Mesendoderm (in vitro differentiated cells): ENCODE data around the gene TMEM131.
"Not testable (repeated sequence)": the region's sequence is repeated elsewhere in the genome, so short reads cannot be mapped to it uniquely, and the experiment has no call there.

Source experiments
- DNase-seq: peaks from one replicate; pipeline ENCODE4 v3.0.0; 2013
- H2AK5ac ChIP-seq: 2 replicates; pipeline ENCODE4 v1.6.1; 2013; ENCODE audit warnings: low read length, inconsistent platforms
- H2BK120ac ChIP-seq: 2 replicates; pipeline ENCODE4 v1.6.1; 2013; ENCODE audit warnings: low read depth, mild to moderate bottlenecking, low read length, moderate library complexity, mixed read lengths
- H2BK15ac ChIP-seq: replicated peaks from 2 replicates; pipeline ENCODE4 v1.6.1; 2013; ENCODE audit warnings: low read depth, mild to moderate bottlenecking, moderate library complexity
- H2BK5ac ChIP-seq: 2 replicates; pipeline ENCODE4 v1.6.1; 2013; ENCODE audit warnings: low read length, inconsistent platforms
- H3K18ac ChIP-seq: 2 replicates; pipeline ENCODE4 v1.6.1; 2013; ENCODE audit warnings: mild to moderate bottlenecking, low read length, mixed read lengths
- H3K23ac ChIP-seq: one replicate; pipeline ENCODE4 v1.6.1; 2013; ENCODE audit warnings: low read length
- H3K27ac ChIP-seq: 2 replicates; pipeline ENCODE4 v1.5.1; 2013; ENCODE audit warnings: low read depth, mild to moderate bottlenecking, inconsistent platforms, low read length, moderate library complexity
- H3K27me3 ChIP-seq: 2 replicates; pipeline ENCODE4 v1.6.1; 2013; ENCODE audit warnings: low read length, control low read depth, mild to moderate bottlenecking, inconsistent platforms; ENCODE audit not compliant: insufficient read depth, poor library complexity
- H3K36me3 ChIP-seq: 2 replicates; pipeline ENCODE4 v1.6.1; 2013; ENCODE audit warnings: low read length, inconsistent platforms; ENCODE audit not compliant: control insufficient read depth, insufficient read depth
- H3K4ac ChIP-seq: one replicate; pipeline ENCODE4 v1.6.1; 2013; ENCODE audit warnings: low read depth, mild to moderate bottlenecking, low read length, moderate library complexity
- H3K4me1 ChIP-seq: 2 replicates; pipeline ENCODE4 v1.6.1; 2013; ENCODE audit warnings: low read depth, low read length, inconsistent platforms; ENCODE audit not compliant: control insufficient read depth
- H3K4me2 ChIP-seq: 2 replicates; pipeline ENCODE4 v1.6.1; 2013; ENCODE audit warnings: low read length
- H3K4me3 ChIP-seq: 2 replicates; pipeline ENCODE4 v1.5.1; 2013; ENCODE audit warnings: mild to moderate bottlenecking, low read length
- H3K56ac ChIP-seq: one replicate; pipeline ENCODE4 v1.6.1; 2013; ENCODE audit warnings: low read length
- H3K79me1 ChIP-seq: 2 replicates; pipeline ENCODE4 v1.6.1; 2013; ENCODE audit warnings: low read length, inconsistent platforms
- H3K79me2 ChIP-seq: 2 replicates; pipeline ENCODE4 v1.6.1; 2013; ENCODE audit warnings: mild to moderate bottlenecking, low read length; ENCODE audit not compliant: control insufficient read depth, insufficient read depth
- H3K9ac ChIP-seq: 2 replicates; pipeline ENCODE4 v1.6.1; 2013; ENCODE audit warnings: low read length, inconsistent platforms
- H4K5ac ChIP-seq: one replicate; pipeline ENCODE4 v1.6.1; 2013; ENCODE audit warnings: low read length
- H4K8ac ChIP-seq: one replicate; pipeline ENCODE4 v1.6.1; 2013; ENCODE audit warnings: low read depth, mild to moderate bottlenecking, control low read depth, low read length, moderate library complexity
- WGBS: extraction: QIAGEN DNeasy Blood & Tissue Kit; methylation state at CpG from one replicate; pipeline ENCODE4 v1.1.7; 2013; ENCODE audit warnings: low lambda C conversion rate, missing lambda C conversion rate; ENCODE audit not compliant: insufficient coverage; ENCODE audit errors: extremely low coverage; 5-methylcytosine and 5-hydroxymethylcytosine counted together

The TMEM131 gene

GRCh38 chr2:97848306-97848705 is 147.4 kb downstream of the TMEM131 start:
- H3K79me2 ChIP-seq, result no peaks in the 10 kb centered on the region
- no peak overlapping the region for H3K56ac ChIP-seq
- no peak overlapping the region for H3K4me3 ChIP-seq
- no peak overlapping the region for H2BK15ac ChIP-seq
- H4K8ac ChIP-seq, result no peak overlapping the region
- H2BK120ac ChIP-seq, result no peak overlapping the region
- no peak overlapping the region for H3K18ac ChIP-seq
- H4K5ac ChIP-seq, result no peak overlapping the region
- H3K4me1 ChIP-seq, result no peaks in the 10 kb centered on the region
- H3K9ac ChIP-seq, result no peak overlapping the region
- H2AK5ac ChIP-seq, result no peak overlapping the region
- peaks cover 6% of the 10 kb centered on the region for H3K79me1 ChIP-seq
- no peak overlapping the region for H3K4ac ChIP-seq
- H3K4me2 ChIP-seq, result no peak overlapping the region
- H3K23ac ChIP-seq, result no peak overlapping the region
- H3K36me3 ChIP-seq, result no peaks in the 10 kb centered on the region
- DNase-seq, result no peak
- no peak overlapping the region for H2BK5ac ChIP-seq
- H3K27me3 ChIP-seq, result no peaks in the 10 kb centered on the region
- WGBS, result no CpG with 5 or more reads among the region's 1 CpG
- no peak overlapping the region for H3K27ac ChIP-seq

DNA sequence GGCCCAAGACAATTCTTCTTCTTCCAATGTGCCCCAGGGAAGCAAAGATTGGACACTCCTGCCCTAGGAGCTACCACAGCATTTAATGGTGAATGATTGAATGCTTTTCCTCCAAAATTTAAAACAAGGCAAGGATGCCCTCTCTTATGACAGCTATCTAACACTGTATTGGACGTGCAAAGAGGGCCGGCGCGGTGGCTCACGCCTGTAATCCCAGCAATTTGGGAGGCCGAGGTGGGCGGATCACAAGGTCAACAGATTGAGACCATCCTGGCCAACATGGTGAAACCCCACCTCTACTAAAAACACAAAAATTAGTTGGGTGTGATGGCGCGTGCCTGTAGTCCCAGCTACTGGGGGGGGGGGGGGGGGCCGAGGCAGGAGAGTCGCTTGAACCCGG is 149.0 kb downstream of the TMEM131 start:
- H3K36me3 ChIP-seq, H3K27ac ChIP-seq, H3K4me1 ChIP-seq, H3K27me3 ChIP-seq, H2BK5ac ChIP-seq, H3K79me1 ChIP-seq, H2BK120ac ChIP-seq, H3K23ac ChIP-seq, H3K18ac ChIP-seq, H3K79me2 ChIP-seq, H3K56ac ChIP-seq, H3K4me3 ChIP-seq, H4K5ac ChIP-seq, H3K9ac ChIP-seq, H4K8ac ChIP-seq, H2BK15ac ChIP-seq, DNase-seq, H3K4ac ChIP-seq, H2AK5ac ChIP-seq, H3K4me2 ChIP-seq: not testable (repeated sequence)
- WGBS, result no CpG with 5 or more reads among the region's 12 CpGs

DNA sequence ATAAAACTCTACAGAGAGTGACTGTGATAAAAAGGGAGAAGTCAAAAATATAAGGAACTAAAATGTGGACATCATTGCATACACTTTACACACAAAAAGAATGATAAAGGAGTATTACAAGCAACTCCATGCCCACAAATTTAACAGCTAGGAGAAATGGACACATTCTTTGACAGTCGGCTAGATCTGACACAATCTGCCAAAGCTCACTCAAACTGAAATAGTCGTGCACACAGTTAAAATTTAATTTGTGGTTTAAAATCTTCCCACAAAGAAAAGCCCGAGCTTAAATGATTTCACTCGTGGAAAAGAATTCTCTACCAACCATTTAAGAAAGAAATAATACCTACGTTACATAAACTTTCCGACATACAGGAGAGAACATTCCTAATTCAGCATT is 149.9 kb downstream of the TMEM131 start:
- no peak overlapping the region for H3K4ac ChIP-seq
- H2BK120ac ChIP-seq, result no peak overlapping the region
- no peak overlapping the region for H3K18ac ChIP-seq
- no peak for DNase-seq
- H3K4me1 ChIP-seq, result no peaks in the 10 kb centered on the region
- H2BK15ac ChIP-seq, result no peak overlapping the region
- no peak overlapping the region for H4K5ac ChIP-seq
- no peak overlapping the region for H3K4me2 ChIP-seq
- no peak overlapping the region for H2BK5ac ChIP-seq
- H3K23ac ChIP-seq, result no peak overlapping the region
- no peak overlapping the region for H4K8ac ChIP-seq
- H3K4me3 ChIP-seq, result no peak overlapping the region
- no peaks in the 10 kb centered on the region for H3K27me3 ChIP-seq
- H3K79me2 ChIP-seq, result no peaks in the 10 kb centered on the region
- H3K27ac ChIP-seq, result no peak overlapping the region
- H3K9ac ChIP-seq, result no peak overlapping the region
- WGBS, result no CpG with 5 or more reads among the region's 6 CpGs
- H3K79me1 ChIP-seq, result peaks cover 5% of the 10 kb centered on the region
- no peak overlapping the region for H3K56ac ChIP-seq
- no peak overlapping the region for H2AK5ac ChIP-seq
- no peaks in the 10 kb centered on the region for H3K36me3 ChIP-seq

DNA sequence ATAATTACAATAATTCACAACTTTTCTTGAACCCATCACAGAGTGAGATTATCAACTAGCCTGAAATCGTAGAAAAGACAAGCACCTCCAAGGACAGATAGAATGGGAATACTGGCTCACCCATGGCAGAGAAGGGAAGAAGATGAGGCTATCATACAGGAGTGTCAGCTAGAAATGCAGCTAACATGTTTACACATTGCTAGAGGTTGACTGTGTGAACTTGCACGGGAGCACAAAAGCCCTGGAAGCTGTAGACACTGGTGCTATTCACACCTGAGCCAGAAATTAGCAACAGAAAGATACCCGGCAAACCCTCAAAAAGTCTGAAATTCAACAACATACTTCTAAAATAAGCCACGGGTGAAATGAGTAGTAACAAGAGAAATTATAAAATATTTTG is 150.6 kb downstream of the TMEM131 start:
- no peak overlapping the region for H3K4ac ChIP-seq
- no peak overlapping the region for H4K5ac ChIP-seq
- H3K4me1 ChIP-seq, result no peaks in the 10 kb centered on the region
- no peak overlapping the region for H3K27ac ChIP-seq
- peaks cover 5% of the 10 kb centered on the region for H3K79me1 ChIP-seq
- no peak overlapping the region for H3K4me2 ChIP-seq
- H2BK5ac ChIP-seq, result no peak overlapping the region
- no peaks in the 10 kb centered on the region for H3K36me3 ChIP-seq
- no peak overlapping the region for H2BK120ac ChIP-seq
- H3K79me2 ChIP-seq, result no peaks in the 10 kb centered on the region
- DNase-seq, result no peak
- no peak overlapping the region for H2BK15ac ChIP-seq
- H3K4me3 ChIP-seq, result no peak overlapping the region
- H3K27me3 ChIP-seq, result no peaks in the 10 kb centered on the region
- no peak overlapping the region for H3K9ac ChIP-seq
- no peak overlapping the region for H3K18ac ChIP-seq
- no peak overlapping the region for H3K23ac ChIP-seq
- H3K56ac ChIP-seq, result no peak overlapping the region
- no peak overlapping the region for H4K8ac ChIP-seq
- no CpG with 5 or more reads among the region's 4 CpGs for WGBS
- no peak overlapping the region for H2AK5ac ChIP-seq

GRCh38 chr2:97844311-97844859 is 151.4 kb downstream of the TMEM131 start:
- no peak overlapping the region for H2BK5ac ChIP-seq
- H3K23ac ChIP-seq, result no peak overlapping the region
- no peak overlapping the region for H4K5ac ChIP-seq
- no peak overlapping the region for H3K4me2 ChIP-seq
- no peak overlapping the region for H3K18ac ChIP-seq
- WGBS, result no CpG with 5 or more reads among the region's 2 CpGs
- H3K27ac ChIP-seq, result no peak overlapping the region
- H3K79me2 ChIP-seq, result no peaks in the 10 kb centered on the region
- H3K36me3 ChIP-seq, result no peaks in the 10 kb centered on the region
- no peak overlapping the region for H3K56ac ChIP-seq
- no peak overlapping the region for H3K9ac ChIP-seq
- peaks cover 5% of the 10 kb centered on the region for H3K79me1 ChIP-seq
- H2AK5ac ChIP-seq, result no peak overlapping the region
- H3K4ac ChIP-seq, result no peak overlapping the region
- H4K8ac ChIP-seq, result no peak overlapping the region
- no peak overlapping the region for H2BK120ac ChIP-seq
- no peak overlapping the region for H2BK15ac ChIP-seq
- no peak overlapping the region for H3K4me3 ChIP-seq
- H3K27me3 ChIP-seq, result no peaks in the 10 kb centered on the region
- DNase-seq, result no peak
- H3K4me1 ChIP-seq, result no peaks in the 10 kb centered on the region

- Histone ChIP-seq H2BK120ac (no peak overlapping the region), H2BK5ac (no peak overlapping the region), H3K27me3 (no peaks in the 10 kb centered on the region), H3K79me2 (no peaks in the 10 kb centered on the region), H2AK5ac (no peak overlapping the region), H3K4me2 (no peak overlapping the region), H3K56ac (no peak overlapping the region), H3K4me1 (no peaks in the 10 kb centered on the region), H3K18ac (no peak overlapping the region), H3K9ac (no peak overlapping the region), H3K36me3 (no peaks in the 10 kb centered on the region), H2BK15ac (no peak overlapping the region), H3K79me1 (peaks cover 4% of the 10 kb centered on the region), H3K4ac (no peak overlapping the region), H4K5ac (no peak overlapping the region), H3K4me3 (no peak overlapping the region), H3K27ac (no peak overlapping the region), H4K8ac (no peak overlapping the region), H3K23ac (no peak overlapping the region)
- WGBS, result no CpG with 5 or more reads among the region's 6 CpGs
- DNase-seq, result no peak
These were observed 155.6 kb downstream of the TMEM131 start for GRCh38 chr2:97840198-97840597.
